Measurements from ENCODE around the gene RABEPK.

DNA sequence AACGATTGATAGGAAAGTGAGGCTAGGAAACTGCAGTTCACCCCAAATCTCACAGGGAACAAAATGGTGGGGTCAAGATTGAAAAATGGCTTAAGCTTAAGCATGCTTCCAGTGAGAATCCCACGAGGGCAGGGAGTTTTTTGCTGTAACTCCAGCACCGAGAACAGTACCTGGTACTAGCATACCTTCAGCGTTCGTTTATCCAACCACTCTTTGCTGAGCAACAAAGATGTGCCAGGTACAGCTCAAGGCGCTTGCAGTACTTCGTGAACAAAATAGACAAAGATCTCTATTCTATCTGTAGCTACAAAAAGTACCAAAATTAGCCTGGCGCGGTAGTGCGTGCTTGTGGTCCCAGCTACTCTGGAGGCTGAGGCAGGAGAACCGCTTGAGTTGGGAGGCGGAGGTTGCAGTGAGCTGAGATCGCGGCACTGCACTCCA lies 10.0 kb upstream of the RABEPK start:
- TF ChIP-seq, protein P1, sequence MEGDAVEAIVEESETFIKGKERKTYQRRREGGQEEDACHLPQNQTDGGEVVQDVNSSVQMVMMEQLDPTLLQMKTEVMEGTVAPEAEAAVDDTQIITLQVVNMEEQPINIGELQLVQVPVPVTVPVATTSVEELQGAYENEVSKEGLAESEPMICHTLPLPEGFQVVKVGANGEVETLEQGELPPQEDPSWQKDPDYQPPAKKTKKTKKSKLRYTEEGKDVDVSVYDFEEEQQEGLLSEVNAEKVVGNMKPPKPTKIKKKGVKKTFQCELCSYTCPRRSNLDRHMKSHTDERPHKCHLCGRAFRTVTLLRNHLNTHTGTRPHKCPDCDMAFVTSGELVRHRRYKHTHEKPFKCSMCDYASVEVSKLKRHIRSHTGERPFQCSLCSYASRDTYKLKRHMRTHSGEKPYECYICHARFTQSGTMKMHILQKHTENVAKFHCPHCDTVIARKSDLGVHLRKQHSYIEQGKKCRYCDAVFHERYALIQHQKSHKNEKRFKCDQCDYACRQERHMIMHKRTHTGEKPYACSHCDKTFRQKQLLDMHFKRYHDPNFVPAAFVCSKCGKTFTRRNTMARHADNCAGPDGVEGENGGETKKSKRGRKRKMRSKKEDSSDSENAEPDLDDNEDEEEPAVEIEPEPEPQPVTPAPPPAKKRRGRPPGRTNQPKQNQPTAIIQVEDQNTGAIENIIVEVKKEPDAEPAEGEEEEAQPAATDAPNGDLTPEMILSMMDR (IDR thresholded peaks at IDR 0.05; ENCODE audit: low read depth, low read length, missing input control): no peak
- TF ChIP-seq, protein P2, sequence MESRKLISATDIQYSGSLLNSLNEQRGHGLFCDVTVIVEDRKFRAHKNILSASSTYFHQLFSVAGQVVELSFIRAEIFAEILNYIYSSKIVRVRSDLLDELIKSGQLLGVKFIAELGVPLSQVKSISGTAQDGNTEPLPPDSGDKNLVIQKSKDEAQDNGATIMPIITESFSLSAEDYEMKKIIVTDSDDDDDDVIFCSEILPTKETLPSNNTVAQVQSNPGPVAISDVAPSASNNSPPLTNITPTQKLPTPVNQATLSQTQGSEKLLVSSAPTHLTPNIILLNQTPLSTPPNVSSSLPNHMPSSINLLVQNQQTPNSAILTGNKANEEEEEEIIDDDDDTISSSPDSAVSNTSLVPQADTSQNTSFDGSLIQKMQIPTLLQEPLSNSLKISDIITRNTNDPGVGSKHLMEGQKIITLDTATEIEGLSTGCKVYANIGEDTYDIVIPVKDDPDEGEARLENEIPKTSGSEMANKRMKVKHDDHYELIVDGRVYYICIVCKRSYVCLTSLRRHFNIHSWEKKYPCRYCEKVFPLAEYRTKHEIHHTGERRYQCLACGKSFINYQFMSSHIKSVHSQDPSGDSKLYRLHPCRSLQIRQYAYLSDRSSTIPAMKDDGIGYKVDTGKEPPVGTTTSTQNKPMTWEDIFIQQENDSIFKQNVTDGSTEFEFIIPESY (IDR thresholded peaks at IDR 0.05): no peak
- TF ChIP-seq FOXA1 (IDR thresholded peaks at IDR 0.05) (no peak), HNF4A (conservative IDR thresholded peaks at IDR 0.05) (no peak), SP1 (IDR thresholded peaks at IDR 0.05) (no peak), YY1 (IDR thresholded peaks at IDR 0.05) (peak; percentile 8), JUND (IDR thresholded peaks at IDR 0.05) (no peak), TAF1 (conservative IDR thresholded peaks at IDR 0.05) (no peak), RAD21 (IDR thresholded peaks at IDR 0.05) (no peak), EGR1 (IDR thresholded peaks at IDR 0.05; ENCODE audit: low read depth in 2 of 2) (no peak), FOXA2 (IDR thresholded peaks at IDR 0.05) (no peak)
- TF ChIP-seq, protein P3, sequence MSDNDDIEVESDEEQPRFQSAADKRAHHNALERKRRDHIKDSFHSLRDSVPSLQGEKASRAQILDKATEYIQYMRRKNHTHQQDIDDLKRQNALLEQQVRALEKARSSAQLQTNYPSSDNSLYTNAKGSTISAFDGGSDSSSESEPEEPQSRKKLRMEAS (IDR thresholded peaks at IDR 0.05): no peak
- TF ChIP-seq, protein P4, sequence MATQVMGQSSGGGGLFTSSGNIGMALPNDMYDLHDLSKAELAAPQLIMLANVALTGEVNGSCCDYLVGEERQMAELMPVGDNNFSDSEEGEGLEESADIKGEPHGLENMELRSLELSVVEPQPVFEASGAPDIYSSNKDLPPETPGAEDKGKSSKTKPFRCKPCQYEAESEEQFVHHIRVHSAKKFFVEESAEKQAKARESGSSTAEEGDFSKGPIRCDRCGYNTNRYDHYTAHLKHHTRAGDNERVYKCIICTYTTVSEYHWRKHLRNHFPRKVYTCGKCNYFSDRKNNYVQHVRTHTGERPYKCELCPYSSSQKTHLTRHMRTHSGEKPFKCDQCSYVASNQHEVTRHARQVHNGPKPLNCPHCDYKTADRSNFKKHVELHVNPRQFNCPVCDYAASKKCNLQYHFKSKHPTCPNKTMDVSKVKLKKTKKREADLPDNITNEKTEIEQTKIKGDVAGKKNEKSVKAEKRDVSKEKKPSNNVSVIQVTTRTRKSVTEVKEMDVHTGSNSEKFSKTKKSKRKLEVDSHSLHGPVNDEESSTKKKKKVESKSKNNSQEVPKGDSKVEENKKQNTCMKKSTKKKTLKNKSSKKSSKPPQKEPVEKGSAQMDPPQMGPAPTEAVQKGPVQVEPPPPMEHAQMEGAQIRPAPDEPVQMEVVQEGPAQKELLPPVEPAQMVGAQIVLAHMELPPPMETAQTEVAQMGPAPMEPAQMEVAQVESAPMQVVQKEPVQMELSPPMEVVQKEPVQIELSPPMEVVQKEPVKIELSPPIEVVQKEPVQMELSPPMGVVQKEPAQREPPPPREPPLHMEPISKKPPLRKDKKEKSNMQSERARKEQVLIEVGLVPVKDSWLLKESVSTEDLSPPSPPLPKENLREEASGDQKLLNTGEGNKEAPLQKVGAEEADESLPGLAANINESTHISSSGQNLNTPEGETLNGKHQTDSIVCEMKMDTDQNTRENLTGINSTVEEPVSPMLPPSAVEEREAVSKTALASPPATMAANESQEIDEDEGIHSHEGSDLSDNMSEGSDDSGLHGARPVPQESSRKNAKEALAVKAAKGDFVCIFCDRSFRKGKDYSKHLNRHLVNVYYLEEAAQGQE (IDR thresholded peaks at IDR 0.05): no peak
- TF ChIP-seq, protein P5, sequence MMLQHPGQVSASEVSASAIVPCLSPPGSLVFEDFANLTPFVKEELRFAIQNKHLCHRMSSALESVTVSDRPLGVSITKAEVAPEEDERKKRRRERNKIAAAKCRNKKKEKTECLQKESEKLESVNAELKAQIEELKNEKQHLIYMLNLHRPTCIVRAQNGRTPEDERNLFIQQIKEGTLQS (IDR thresholded peaks at IDR 0.05): no peak
